K562 (cell line): ENCODE results near the gene PPP6R3. TPM values are rescaled to one million over a fixed set of nuclear protein-coding genes. Genes with fewer than 3 reads are reported as not detected.

Experiments used
- ATAC-seq: fragments of 200-7000 bp; cut with Tn5 transposase; 3 replicates; pipeline ENCODE4 v1.9.1; 2020; ENCODE audit warnings: moderate library complexity
- BruUV-seq: library from RNA; stranded (reverse); fragments of 400-500 nt; replicated peaks from 2 replicates; lab custom pipeline; 2021; lab: Mats Ljungman, UMichigan
- CTCF ChIA-PET: fragments of 300-600 bp; formaldehyde crosslinking; extraction: SDS; loops from one replicate; lab custom pipeline; 2021; ENCODE audit warnings: low intra/inter-chr PET ratio; lab: Yijun Ruan, JAX
- POLR2A ChIA-PET: fragments of 300-600, 350-650 bp; sonication (Branson Sonifier 250); formaldehyde crosslinking; extraction: SDS; loops from one replicate; lab custom pipeline; 2021; ENCODE audit warnings: antibody characterized with exemption, inconsistent platforms; lab: Yijun Ruan, JAX
- DNase-seq, 4 experiments: peaks; one replicate each; pipeline versions ENCODE4 v3.0.0 to v3.0.0-alpha.2; 2011 to 2018; ENCODE audit warnings: low spot score in 3 of 4, mixed read lengths in 3 of 4; ENCODE audit errors: extremely low read depth in 1 of 4
- FAIRE-seq: peaks from 2 replicates; lab custom pipeline; 2011; peaks lifted over from hg19 to GRCh38; lab: Jason Lieb, UNC
- H2AFZ ChIP-seq: 2 replicates; pipeline ENCODE4 v1.6.0; 2011; ENCODE audit warnings: low read depth, low read length, control low read depth, inconsistent platforms
- H3K27ac ChIP-seq: fragments of 200-600 bp; 3 replicates; pipeline ENCODE4 v1.8.0; 2011; ENCODE audit warnings: low read depth, mild to moderate bottlenecking, control low read depth, inconsistent platforms, low read length, moderate library complexity, mixed read lengths; ENCODE audit errors: extremely low read depth
- H3K27me3 ChIP-seq, 2 experiments: fragments of 300-600 bp in 1 of 2; 2 replicates in 1 of 2; 3 replicates in 1 of 2; pipeline versions ENCODE4 v1.6.0 to v1.8.0; 2011; ENCODE audit warnings: inconsistent platforms in 2 of 2, low read length in 2 of 2, mild to moderate bottlenecking in 1 of 2, mixed read lengths in 1 of 2, moderate library complexity in 1 of 2; ENCODE audit not compliant: control insufficient read depth in 2 of 2, insufficient read depth in 2 of 2
- H3K36me3 ChIP-seq: fragments of 300-600 bp; 3 replicates; pipeline ENCODE4 v1.8.0; 2011; ENCODE audit warnings: mild to moderate bottlenecking, low read length, inconsistent platforms; ENCODE audit not compliant: control insufficient read depth, insufficient read depth
- H3K4me1 ChIP-seq, 2 experiments: fragments of 200-600 bp in 1 of 2; replicated peaks in 1 of 2; 2 replicates in 1 of 2; 3 replicates in 1 of 2; pipeline versions ENCODE4 v1.5.1 to v1.8.0; 2011; ENCODE audit warnings: inconsistent platforms in 2 of 2, low read length in 2 of 2, mild to moderate bottlenecking in 1 of 2, mixed read lengths in 1 of 2, moderate library complexity in 1 of 2; ENCODE audit not compliant: control insufficient read depth in 2 of 2, insufficient read depth in 2 of 2
- H3K4me2 ChIP-seq: 2 replicates; pipeline ENCODE4 v1.6.1; 2011; ENCODE audit warnings: low read length, control low read depth, inconsistent platforms, mixed read lengths; ENCODE audit not compliant: insufficient read depth
- H3K4me3 ChIP-seq: fragments of 200-600 bp; sonication (generic), shearing (Covaris generic); 2 replicates; pipeline ENCODE4 v1.5.1; 2016; ENCODE audit warnings: control low read depth, inconsistent platforms
- H3K79me2 ChIP-seq: fragments of 200-600 bp; 3 replicates; pipeline ENCODE4 v1.8.0; 2011; ENCODE audit warnings: low read length, inconsistent platforms; ENCODE audit not compliant: control insufficient read depth, insufficient read depth
- H3K9ac ChIP-seq, 2 experiments: 2 replicates each; pipeline versions ENCODE4 v1.6.0 to v1.6.1; 2011; ENCODE audit warnings: low read depth in 2 of 2, low read length in 2 of 2, control low read depth in 1 of 2, inconsistent platforms in 1 of 2, mild to moderate bottlenecking in 1 of 2, mixed read lengths in 1 of 2; ENCODE audit not compliant: insufficient read depth in 1 of 2
- H3K9me1 ChIP-seq: one replicate; pipeline ENCODE4 v1.6.0; 2011; ENCODE audit warnings: inconsistent platforms, mild to moderate bottlenecking, low read length, moderate library complexity; ENCODE audit not compliant: control insufficient read depth, insufficient read depth
- H3K9me3 ChIP-seq: replicated peaks from 2 replicates; pipeline ENCODE4 v1.5.1; 2011; ENCODE audit warnings: low read depth, low read length, inconsistent platforms; ENCODE audit not compliant: control insufficient read depth, insufficient read depth
- H4K20me1 ChIP-seq: replicated peaks from 2 replicates; pipeline ENCODE4 v1.6.1; 2011; ENCODE audit warnings: low read length, inconsistent platforms, mixed read lengths; ENCODE audit not compliant: control insufficient read depth, insufficient read depth
- ETS1 ChIP-seq: conservative IDR thresholded peaks from 2 replicates; pipeline ENCODE4 v1.6.1; 2011; ENCODE audit warnings: low read depth, mild to moderate bottlenecking, low read length; ENCODE audit not compliant: control insufficient read depth
- MTA1 ChIP-seq: fragments of 450-650 bp; IDR thresholded peaks from 2 replicates; pipeline ENCODE4 v1.6.1; 2017; ENCODE audit warnings: borderline replicate concordance
- STAG1 ChIP-seq: sonication (generic); formaldehyde crosslinking; IDR thresholded peaks from 2 replicates; pipeline ENCODE4 v1.5.0; 2020; ENCODE audit warnings: missing genetic modification reagents, borderline replicate concordance
- SUPT5H ChIP-seq: fragments of 450-650 bp; IDR thresholded peaks from 2 replicates; pipeline ENCODE4 v1.6.1; 2016
- TAF1 ChIP-seq: IDR thresholded peaks from 2 replicates; pipeline ENCODE4 v1.6.1; 2011; ENCODE audit warnings: mild to moderate bottlenecking, low read length, moderate library complexity; ENCODE audit not compliant: insufficient read depth, control insufficient read depth, severe bottlenecking; ENCODE audit errors: extremely low read depth
- ZBTB49 ChIP-seq: sonication (generic); formaldehyde crosslinking; IDR thresholded peaks from 2 replicates; pipeline ENCODE4 v1.8.0; 2022; ENCODE audit warnings: missing genetic modification reagents, mild to moderate bottlenecking, borderline replicate concordance
- ZFP91 ChIP-seq: sonication (generic); formaldehyde crosslinking; IDR thresholded peaks from 2 replicates; pipeline ENCODE4 v1.8.0; 2022; ENCODE audit warnings: mild to moderate bottlenecking, missing genetic modification reagents
- ZNF282 ChIP-seq: sonication (generic); formaldehyde crosslinking; IDR thresholded peaks from 2 replicates; pipeline ENCODE4 v1.8.1; 2023; ENCODE audit warnings: missing genetic modification reagents
- ZNF395 ChIP-seq: fragments of 200-800 bp; sonication (Bioruptor generic); IDR thresholded peaks from 2 replicates; pipeline ENCODE4 v1.6.1; 2017; ENCODE audit warnings: missing genetic modification characterization, missing compliant biosample characterization
- ZNF398 ChIP-seq: fragments of 250-450 bp; sonication (Bioruptor Pico); IDR thresholded peaks from 2 replicates; pipeline ENCODE4 v1.8.0; 2021; ENCODE audit warnings: moderate library complexity, mild to moderate bottlenecking, inconsistent platforms
- WGBS: fragments of 100-300 bp; shearing (Covaris generic); methylation state at CpG from one replicate; pipeline ENCODE4 v1.1.6; 2016; ENCODE audit warnings: low coverage, mixed read lengths; ENCODE audit not compliant: insufficient coverage; ENCODE audit errors: missing lambda C conversion rate; 5-methylcytosine and 5-hydroxymethylcytosine counted together
- in situ Hi-C: fragments of 300-500 bp; cut with MboI; formaldehyde crosslinking; loops from 4 replicates; pipeline ENCODE4 v1.15.0; 2018; ENCODE audit warnings: inconsistent platforms, mixed read lengths
- intact Hi-C: fragments of 100-400 bp; cut with micrococcal nuclease; formaldehyde crosslinking; loops from 2 replicates; pipeline ENCODE4 v1.14.2; 2022
- polyA plus RNA-seq, 8 experiments: library from polyadenylated mRNA; depleted of rRNA in 4 of 8; stranded (reverse) in 5 of 8; unstranded in 3 of 8; fragments of >200 nt; fragmentation: Nextera tagmentation in 2 of 8; fragmentation: Illumina TruSeq in 1 of 8; extraction: Ambion mirVana in 2 of 8; extraction: Trizol in 1 of 8; gene quantifications; 2 replicates each; pipeline versions ENCODE4 v1.2.1 to v1.2.3, GENCODE V29; 2011 to 2014; ENCODE audit warnings: inconsistent platforms in 1 of 8, missing spikeins in 1 of 8
- total RNA-seq, 7 experiments: library from RNA; depleted of rRNA in 6 of 7; stranded (reverse); fragments of >200 nt in 6 of 7; fragmentation: Illumina TruSeq in 2 of 7; extraction: Trizol in 2 of 7; gene quantifications; 2 replicates each; pipeline versions ENCODE4 v1.2.1 to v1.2.3, GENCODE V29; 2011 to 2021; ENCODE audit warnings: low replicate concordance in 1 of 7

PPP6R3 gene
- total and polyA plus RNA-seq, 9 of the 15 experiments (the other 6 are each of a cell fraction or from before 2014, with no cell fraction given): 20.3 to 117 (median 80.6) TPM

- TF ChIP-seq ZNF398 (CRISPR knock-in tag): no peak
These were observed 190.2 kb downstream of the PPP6R3 start (continued) for GRCh38 chr11:68650801-68651200.

GRCh38 chr11:68651208-68651984 lies 190.8 kb downstream of the PPP6R3 start:
- H3K4me3 ChIP-seq: no peak overlapping the region
- FAIRE-seq (no peak), ATAC-seq (no peak), DNase-seq (no peak)
- 0 out of 2 replicates have a peak, but pooled peaks cover 14% of the 10 kb centered on the region for H4K20me1 ChIP-seq
- ChIA-PET CTCF (no interaction called here), POLR2A (no interaction called here)
- 20% methylated on average over 13 of the region's 22 CpGs for WGBS
- in situ Hi-C loops: no loop called here
- no peaks in the 10 kb centered on the region for H3K79me2 ChIP-seq
- peaks cover 0 to 12% of the 10 kb centered on the region in 2 experiments; a peak in 2 of 5 replicates for H3K4me1 ChIP-seq
- no peak overlapping the region for H3K27ac ChIP-seq
- no peak overlapping the region for H2AFZ ChIP-seq
- H3K9me3 ChIP-seq: no peaks in the 10 kb centered on the region; the same call in 1 of the 2 replicates
- no peak overlapping the region for H3K9ac ChIP-seq
- no TSS peak for BruUV-seq
- no peak overlapping the region for H3K4me2 ChIP-seq
- no peaks in the 10 kb centered on the region for H3K9me1 ChIP-seq
- H3K27me3 ChIP-seq: peaks cover 53 to 71% of the 10 kb centered on the region in 2 experiments; a peak in 4 of 5 replicates
- intact Hi-C loops: no loop called here
- no peaks in the 10 kb centered on the region for H3K36me3 ChIP-seq
- TF ChIP-seq ZBTB49 (CRISPR knock-in tag) (no peak), ZNF282 (CRISPR knock-in tag) (no peak), ETS1 (no peak), ZNF395 (CRISPR knock-in tag) (no peak), MTA1 (no peak), TAF1 (no peak), STAG1 (CRISPR knock-in tag) (no peak), SUPT5H (no peak), ZFP91 (CRISPR knock-in tag) (no peak)
